HepG2 (cell line): Measurements from ENCODE around the gene PPP3R1. TPM values are rescaled to one million over a fixed set of nuclear protein-coding genes. Genes with fewer than 3 reads are reported as not detected.

Source experiments
- ATAC-seq: fragments of 200-7000 bp; cut with Tn5 transposase; 3 replicates; pipeline ENCODE4 v1.9.1; 2020; ENCODE audit warnings: mild to moderate bottlenecking, moderate library complexity
- BruUV-seq: library from RNA; stranded (reverse); fragments of 400-500 nt; replicated peaks from 2 replicates; lab custom pipeline; 2021; lab: Mats Ljungman, UMichigan
- CTCF ChIA-PET: fragments of 300-600 bp; formaldehyde crosslinking; extraction: SDS; loops from one replicate; lab custom pipeline; 2021; ENCODE audit warnings: low total read pairs, inconsistent platforms, low intra/inter-chr PET ratio; lab: Yijun Ruan, JAX
- POLR2A ChIA-PET: fragments of 350-600 bp; sonication (Branson Sonifier 250); formaldehyde crosslinking; loops from one replicate; lab custom pipeline; 2020; ENCODE audit warnings: antibody characterized with exemption, inconsistent platforms; lab: Yijun Ruan, JAX
- DNase-seq: peaks from one replicate; pipeline ENCODE4 v3.0.0-alpha.2; 2015; ENCODE audit warnings: low spot score
- FAIRE-seq: peaks from 3 replicates; lab custom pipeline; 2011; peaks lifted over from hg19 to GRCh38; lab: Jason Lieb, UNC
- H2AFZ ChIP-seq: one replicate; pipeline ENCODE4 v1.6.1; 2011; ENCODE audit warnings: low read length, inconsistent platforms
- H3K27ac ChIP-seq: fragments of 300-600 bp; 3 replicates; pipeline ENCODE4 v1.8.0; 2011; ENCODE audit warnings: mixed run types, mild to moderate bottlenecking, mixed read lengths, low read length, inconsistent platforms; ENCODE audit not compliant: insufficient read depth; ENCODE audit errors: extremely low read length
- H3K27me3 ChIP-seq, 2 experiments: fragments of 200-600 bp in 1 of 2; 2 replicates in 1 of 2; 3 replicates in 1 of 2; pipeline versions ENCODE4 v1.6.0 to v1.8.0; 2011; ENCODE audit warnings: low read length in 2 of 2, mild to moderate bottlenecking in 2 of 2, moderate library complexity in 2 of 2, inconsistent platforms in 1 of 2; ENCODE audit not compliant: insufficient read depth in 2 of 2, control insufficient read depth in 1 of 2
- H3K36me3 ChIP-seq, 2 experiments: fragments of 200-600 bp in 1 of 2; replicated peaks in 1 of 2; 2 replicates in 1 of 2; 3 replicates in 1 of 2; pipeline versions ENCODE4 v1.5.1 to v1.8.0; 2011; ENCODE audit warnings: low read length in 2 of 2, inconsistent platforms in 1 of 2; ENCODE audit not compliant: insufficient read depth in 2 of 2, control insufficient read depth in 1 of 2
- H3K4me1 ChIP-seq: 2 replicates; pipeline ENCODE4 v1.5.1; 2012; ENCODE audit warnings: low read length, inconsistent platforms; ENCODE audit not compliant: insufficient read depth
- H3K4me2 ChIP-seq: 2 replicates; pipeline ENCODE4 v1.6.0; 2011; ENCODE audit warnings: low read depth, low read length, inconsistent platforms
- H3K4me3 ChIP-seq, 3 experiments: fragments of 200-600 bp in 1 of 3; sonication (generic), shearing (Covaris generic) in 1 of 3; replicated peaks in 1 of 3; 2 replicates each; pipeline ENCODE4 v1.5.1; 2011 to 2016; ENCODE audit warnings: low read length in 3 of 3, inconsistent platforms in 2 of 3, low read depth in 2 of 3, mild to moderate bottlenecking in 2 of 3, control low read depth in 1 of 3, mixed read lengths in 1 of 3; ENCODE audit not compliant: insufficient read depth in 1 of 3
- H3K79me2 ChIP-seq: one replicate; pipeline ENCODE4 v1.6.1; 2011; ENCODE audit warnings: low read length, inconsistent platforms; ENCODE audit not compliant: insufficient read depth
- H3K9ac ChIP-seq: 2 replicates; pipeline ENCODE4 v1.6.0; 2011; ENCODE audit warnings: mild to moderate bottlenecking, low read depth, low read length, inconsistent platforms; ENCODE audit not compliant: insufficient read depth
- H3K9me3 ChIP-seq: 2 replicates; pipeline ENCODE4 v1.5.1; 2012; ENCODE audit warnings: mild to moderate bottlenecking, low read length
- H4K20me1 ChIP-seq: 2 replicates; pipeline ENCODE4 v1.6.0; 2011; ENCODE audit warnings: inconsistent platforms, mild to moderate bottlenecking, low read length, moderate library complexity; ENCODE audit not compliant: insufficient read depth
- FOXA1 ChIP-seq, 2 experiments: fragments of 450-650 bp in 1 of 2; sonication (generic) in 1 of 2; formaldehyde crosslinking in 1 of 2; IDR thresholded peaks; 2 replicates each; pipeline versions ENCODE4 v1.4.0 to v1.6.1; 2016 to 2020; ENCODE audit warnings: missing genetic modification reagents in 1 of 2
- MXD1 ChIP-seq: sonication (generic); formaldehyde crosslinking; IDR thresholded peaks from 2 replicates; pipeline ENCODE4 v1.4.0; 2020; ENCODE audit warnings: mild to moderate bottlenecking, missing genetic modification reagents
- NFE2L1 ChIP-seq: sonication (generic); formaldehyde crosslinking; IDR thresholded peaks from 2 replicates; pipeline ENCODE4 v1.4.0; 2020; ENCODE audit warnings: missing genetic modification reagents, mild to moderate bottlenecking, borderline replicate concordance
- NR2F1 ChIP-seq, 2 experiments: fragments of 450-650 bp in 1 of 2; formaldehyde crosslinking in 1 of 2; IDR thresholded peaks; 2 replicates each; pipeline versions ENCODE4 v1.5.0 to v1.6.1; 2016 to 2020; ENCODE audit warnings: mild to moderate bottlenecking in 1 of 2, missing compliant biosample characterization in 1 of 2, missing genetic modification reagents in 1 of 2, moderate library complexity in 1 of 2
- SMYD3 ChIP-seq: sonication (generic); formaldehyde crosslinking; IDR thresholded peaks from 2 replicates; pipeline ENCODE4 v1.8.1; 2023; ENCODE audit warnings: mild to moderate bottlenecking, missing genetic modification reagents
- SRSF9 ChIP-seq: fragments of 200-400 bp; formaldehyde crosslinking; IDR thresholded peaks from 2 replicates; pipeline ENCODE4 v1.6.1; 2018; ENCODE audit warnings: borderline replicate concordance, mild to moderate bottlenecking, low read depth, low read length; ENCODE audit not compliant: insufficient read depth, poor library complexity, severe bottlenecking
- ZFP36L2 ChIP-seq: sonication (generic); formaldehyde crosslinking; IDR thresholded peaks from 2 replicates; pipeline ENCODE4 v1.4.0; 2020; ENCODE audit warnings: missing genetic modification reagents
- WGBS: methylation state at CpG from one replicate; pipeline ENCODE4 v1.1.6; 2017; ENCODE audit warnings: low lambda C conversion rate; 5-methylcytosine and 5-hydroxymethylcytosine counted together
- in situ Hi-C: cut with HindIII; loops from 2 replicates; pipeline ENCODE4 v1.10.0; 2017; ENCODE audit warnings: low pct_unique_long_range_greater_than_20kb; ENCODE audit not compliant: extremely low pct_ligation_motif_present
- intact Hi-C: fragments of 100-400 bp; cut with micrococcal nuclease; formaldehyde crosslinking; loops from one replicate; pipeline ENCODE4 v1.10.0; 2022; ENCODE audit not compliant: unreplicated experiment
- polyA plus RNA-seq, 8 experiments: library from polyadenylated mRNA; depleted of rRNA in 3 of 8; stranded (reverse) in 7 of 8; unstranded in 1 of 8; fragments of >200 nt; fragmentation: Illumina TruSeq in 4 of 8; extraction: Trizol in 4 of 8; gene quantifications; 2 replicates each; pipeline versions ENCODE4 v1.2.1 to v1.2.3, GENCODE V29; 2011 to 2016; ENCODE audit warnings: low read depth in 4 of 8, missing spikeins in 1 of 8, mixed read lengths in 1 of 8; ENCODE audit not compliant: insufficient read depth in 1 of 8
- total RNA-seq, 5 experiments: library from RNA; depleted of rRNA; stranded (reverse); fragments of >200 nt; fragmentation: Illumina TruSeq; extraction: Trizol; gene quantifications; 2 replicates each; pipeline ENCODE4 v1.2.3, GENCODE V29; 2016; ENCODE audit warnings: low read depth in 1 of 5

Gene PPP3R1
- total and polyA plus RNA-seq, 2 of the 13 experiments (the other 11 are each of a cell fraction or from before 2014, with no cell fraction given): 11.6 to 25.7 TPM

GRCh38 chr2:68226794-68227193 lies 25.5 kb downstream of the PPP3R1 start:
- ATAC-seq (no peak), FAIRE-seq (no peak), DNase-seq (no peak)
- 92% methylated on average over 2 of the region's 2 CpGs for WGBS
- POLR2A ChIA-PET: no interaction called here
- peaks cover 0 to 5% of the 10 kb centered on the region in 2 experiments; a peak in 2 of 5 replicates for H3K36me3 ChIP-seq
- H3K4me3 ChIP-seq: no peak overlapping the region
- H3K4me1 ChIP-seq: peaks cover 45% of the 10 kb centered on the region
- peaks cover 100% of the 10 kb centered on the region for H3K79me2 ChIP-seq
- no peak for TF ChIP-seq SMYD3 (CRISPR knock-in tag)
- no peak for TF ChIP-seq ZFP36L2 (CRISPR knock-in tag)
- TF ChIP-seq FOXA1 (IDR thresholded peaks at IDR 0.05): no peak
- no peak for TF ChIP-seq FOXA1 (CRISPR knock-in tag; IDR thresholded peaks at IDR 0.05)
- no peak for TF ChIP-seq MXD1 (CRISPR knock-in tag)
- no peak for TF ChIP-seq SRSF9
- TF ChIP-seq NFE2L1 (CRISPR knock-in tag): no peak
- no peak for TF ChIP-seq NR2F1 (CRISPR knock-in tag; IDR thresholded peaks at IDR 0.05)
- no peak overlapping the region for H3K9ac ChIP-seq
- in situ Hi-C loops (no loop called here), intact Hi-C loops (loop anchor here (5.0 kb wide), 1 partner anchor 104 kb away; no protein-coding TSS in a partner anchor)
- H3K27ac ChIP-seq: no peak overlapping the region
- H3K9me3 ChIP-seq: no peaks in the 10 kb centered on the region
- no peaks in the 10 kb centered on the region for H3K27me3 ChIP-seq
- peaks cover 44% of the 10 kb centered on the region for H4K20me1 ChIP-seq
- BruUV-seq: no TSS peak
- no peak overlapping the region for H2AFZ ChIP-seq
- CTCF ChIA-PET: no interaction called here
- H3K4me2 ChIP-seq: no peak overlapping the region
